Smooth muscle cell of the umbilical artery (primary cell): ENCODE data around the gene KANK2. TPM values are rescaled to one million over a fixed set of nuclear protein-coding genes. Genes with fewer than 3 reads are reported as not detected.

ENCODE experiments used
- total RNA-seq: library from RNA; depleted of rRNA; stranded (reverse); fragments of >200 nt; gene quantifications from 2 replicates; pipeline ENCODE4 v1.2.3, GENCODE V29; 2014

KANK2 gene
- total RNA-seq = 165 and 167 TPM in 2 replicates

DNA sequence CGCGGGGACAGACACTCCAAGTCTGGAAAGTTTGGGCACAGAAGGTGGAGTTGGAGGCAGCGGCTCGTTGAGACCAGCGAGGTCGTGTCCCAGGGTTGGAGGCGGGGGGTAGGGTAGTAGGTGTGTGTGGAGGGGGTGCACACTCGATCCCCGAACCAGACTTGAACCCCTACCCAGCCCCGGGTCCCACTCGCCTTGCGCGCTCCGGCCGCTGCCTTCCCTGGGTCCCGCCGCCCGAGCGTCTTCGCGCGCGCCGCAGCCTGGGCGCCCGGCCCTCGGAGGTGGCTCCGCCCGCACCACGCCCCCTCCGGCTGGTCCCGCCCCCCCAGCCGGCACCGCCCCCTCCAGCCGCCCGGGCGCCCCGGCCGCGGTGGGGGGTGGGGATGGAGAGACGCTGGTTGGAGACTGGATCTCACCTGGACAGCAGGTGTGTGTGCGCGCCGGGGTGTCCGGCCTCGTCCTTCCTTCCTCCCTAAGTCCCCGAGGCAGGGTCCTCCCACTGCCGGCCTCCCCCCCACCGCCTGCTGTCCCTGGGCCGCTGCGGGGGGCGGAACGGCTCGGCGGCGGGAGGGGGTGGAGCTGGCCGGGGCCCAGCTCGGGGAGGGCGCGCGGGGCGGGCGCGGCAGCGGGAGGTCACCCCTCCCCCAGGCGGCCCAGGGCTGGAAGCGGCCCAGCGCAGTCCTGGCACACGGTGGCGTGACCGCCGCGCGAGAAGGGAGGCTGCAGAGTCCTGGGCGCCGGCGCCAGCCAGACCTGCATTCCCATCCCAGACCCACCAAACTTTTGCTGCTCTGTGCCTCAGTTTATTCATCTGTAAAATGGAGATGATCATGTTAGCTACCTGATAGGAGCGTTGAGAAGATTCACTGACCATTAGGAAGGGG, at the start of gene KANK2:
KANK2 (minus strand) TSS at position 255 of the 884 bp plus-strand sequence. CDS start 3,034 bp downstream, outside the sequence.

DNA sequence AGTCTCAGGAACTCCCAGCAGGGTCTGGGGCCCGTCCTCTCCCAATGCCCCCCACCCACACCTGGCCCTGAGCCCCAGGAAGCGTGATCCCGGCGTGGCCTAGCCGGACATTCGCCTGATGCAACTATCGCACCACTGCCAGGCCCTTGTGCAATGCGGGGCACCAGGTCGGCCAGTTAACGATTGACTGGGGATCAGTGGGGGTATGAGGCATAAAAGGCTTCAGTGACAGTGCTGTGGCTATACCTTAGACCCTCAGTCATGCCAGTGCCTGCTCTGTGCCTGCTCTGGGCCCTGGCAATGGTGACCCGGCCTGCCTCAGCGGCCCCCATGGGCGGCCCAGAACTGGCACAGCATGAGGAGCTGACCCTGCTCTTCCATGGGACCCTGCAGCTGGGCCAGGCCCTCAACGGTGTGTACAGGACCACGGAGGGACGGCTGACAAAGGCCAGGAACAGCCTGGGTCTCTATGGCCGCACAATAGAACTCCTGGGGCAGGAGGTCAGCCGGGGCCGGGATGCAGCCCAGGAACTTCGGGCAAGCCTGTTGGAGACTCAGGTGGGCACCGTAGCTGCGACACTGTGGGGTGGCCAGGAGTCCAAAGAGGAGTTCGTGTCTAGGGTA, 42.1 kb upstream of the KANK2 start, which contains the start of gene ANGPTL8:
ANGPTL8 (plus strand) TSS at position 243 of the 624 bp plus-strand sequence; CDS start at position 262, 19 bp downstream.

DNA sequence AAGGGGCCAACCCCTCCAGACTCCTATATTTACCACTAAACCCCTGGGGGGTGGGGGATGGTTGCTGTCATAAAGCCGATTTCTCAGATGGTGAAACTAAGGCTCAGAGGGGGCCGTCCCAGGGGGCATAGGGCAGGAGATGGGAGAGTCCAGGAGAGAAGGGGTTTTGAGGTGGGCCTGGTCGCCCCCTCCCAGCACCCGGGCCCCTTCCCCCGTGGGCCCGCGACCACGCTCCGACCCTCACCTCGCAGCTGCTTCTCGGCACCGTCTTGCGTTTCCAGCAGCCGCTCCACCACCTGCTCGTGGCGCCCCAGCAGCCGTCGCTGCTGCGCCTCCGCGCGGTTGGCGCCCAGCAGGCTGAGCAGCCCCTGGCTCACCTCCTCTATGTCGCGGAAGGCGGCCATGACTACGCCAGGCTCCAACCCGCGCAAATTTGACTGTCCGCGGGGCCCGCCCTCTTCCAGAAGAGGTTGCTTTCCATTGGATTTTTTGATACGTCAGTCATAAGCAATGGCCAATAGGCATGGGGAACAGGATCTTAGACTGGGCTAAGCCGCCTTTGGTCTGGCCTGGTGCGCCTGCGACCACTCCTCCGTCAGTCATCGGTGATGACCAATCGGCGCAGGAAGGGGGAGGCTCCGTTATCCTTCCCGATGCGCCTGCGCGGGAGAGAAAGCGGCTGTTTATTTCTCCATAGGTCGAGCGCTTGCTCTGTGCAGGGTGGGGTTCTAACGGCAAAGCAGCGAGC, 41.8 kb downstream of the KANK2 start, which contains the start of gene SPC24:
SPC24 (minus strand) TSS at position 410 of the 748 bp plus-strand sequence; CDS start at position 404, 6 bp downstream.

Other genes starting within 250 kb of the KANK2 start
- 74.2 and 163 TPM in 2 replicates for gene SMARCA4, start 236.5 kb downstream of the KANK2 start, total RNA-seq
- 271 and 284 TPM in 2 replicates for gene LDLR, start 108.1 kb downstream of the KANK2 start, total RNA-seq
- gene SPC24, start 41.8 kb downstream of the KANK2 start, total RNA-seq = 3.9 and 16.1 TPM in 2 replicates
- gene ANGPTL8, start 42.1 kb upstream of the KANK2 start, total RNA-seq = not detected in 2 replicates
- gene DOCK6, start 65.0 kb upstream of the KANK2 start, total RNA-seq = 11.0 and 20.7 TPM in 2 replicates
- gene TSPAN16, start 98.6 kb upstream of the KANK2 start, total RNA-seq = not detected in 2 replicates
- 3.5 and 8.0 TPM in 2 replicates for gene RAB3D, start 142.1 kb upstream of the KANK2 start, total RNA-seq
- 49.0 and 103 TPM in 2 replicates for gene TMEM205, start 148.7 kb upstream of the KANK2 start, total RNA-seq
- gene CCDC159, start 149.0 kb upstream of the KANK2 start, total RNA-seq = 4.4 and 10.4 TPM in 2 replicates
- gene PLPPR2, start 157.9 kb upstream of the KANK2 start, total RNA-seq = 20.5 and 22.4 TPM in 2 replicates
- 0.09 and 0.30 TPM in 2 replicates for gene SWSAP1, start 177.1 kb upstream of the KANK2 start, total RNA-seq
- 4.8 and 7.8 TPM in 2 replicates for gene EPOR, start 186.8 kb upstream of the KANK2 start, total RNA-seq
- gene RGL3, start 221.8 kb upstream of the KANK2 start, total RNA-seq = 0.30 TPM in 1 of 2 replicates, not detected in the other
- gene ODAD3, start 237.6 kb upstream of the KANK2 start, total RNA-seq = 0.30 TPM in 1 of 2 replicates, not detected in the other
- gene PRKCSH, start 238.1 kb upstream of the KANK2 start, total RNA-seq = 173 and 300 TPM in 2 replicates